Measurements from ENCODE around the gene JMJD8.

GRCh38 chr16:694863-695354 lies 10.8 kb upstream of the JMJD8 start:
- no peak for TF ChIP-seq CTCF (IDR thresholded peaks at IDR 0.05)
- no peak for TF ChIP-seq POLR2AphosphoS5 (IDR thresholded peaks at IDR 0.05)

All from esophagus muscularis mucosa (tissue), 3 donors.